HG03520 (cell line): Measurements from ENCODE around the gene DSC2.
"Not testable (repeated sequence)": the region's sequence is repeated elsewhere in the genome, so short reads cannot be mapped to it uniquely, and the experiment has no call there.

Experiments used
- ATAC-seq: cut with Tn5 transposase; IDR thresholded peaks from one replicate; pipeline ENCODE4 v1.9.1; 2021; ENCODE audit warnings: mild to moderate bottlenecking, moderate library complexity; ENCODE audit not compliant: unreplicated experiment

The DSC2 gene

DNA sequence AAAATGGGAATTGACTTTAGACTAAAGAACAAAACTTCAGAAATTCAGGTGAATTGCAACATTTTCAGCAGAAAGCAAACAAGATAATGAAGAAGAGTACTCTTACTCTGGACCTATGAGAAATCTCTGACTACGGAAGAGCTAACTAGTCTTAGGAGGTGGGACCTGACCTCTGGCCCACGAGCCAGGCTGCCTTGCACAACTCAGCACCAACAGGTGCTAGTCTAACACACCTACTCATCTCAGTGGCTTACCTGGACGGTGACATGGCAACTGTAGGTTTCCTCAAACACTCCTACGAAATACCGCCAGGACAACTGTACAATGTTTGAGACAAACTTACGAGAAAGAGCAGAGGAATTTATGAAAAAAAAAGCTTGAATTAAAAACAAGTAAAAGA is 56.6 kb downstream of the DSC2 start:
- no peak for ATAC-seq

DNA sequence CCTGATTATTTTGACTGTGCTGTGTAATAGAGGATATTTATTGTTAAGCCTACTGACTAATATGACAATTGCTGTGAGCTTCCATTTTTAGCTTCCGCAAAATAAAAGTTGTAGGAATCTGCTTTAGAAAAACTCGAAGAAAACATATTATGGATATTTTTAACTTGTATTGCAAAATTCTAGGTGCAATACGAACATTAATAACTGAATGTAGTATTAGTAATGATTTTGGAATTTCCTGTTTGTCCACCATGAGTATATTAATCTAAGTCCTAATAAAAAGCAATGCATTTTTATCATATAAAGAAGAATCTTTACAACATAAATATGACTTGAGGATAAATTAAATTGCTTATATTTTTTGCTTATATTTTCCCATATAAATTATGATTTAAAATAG is 57.3 kb downstream of the DSC2 start:
- ATAC-seq = no peak

GRCh38 chr18:31043709-31044108 is 58.5 kb downstream of the DSC2 start:
- ATAC-seq = no peak

DNA sequence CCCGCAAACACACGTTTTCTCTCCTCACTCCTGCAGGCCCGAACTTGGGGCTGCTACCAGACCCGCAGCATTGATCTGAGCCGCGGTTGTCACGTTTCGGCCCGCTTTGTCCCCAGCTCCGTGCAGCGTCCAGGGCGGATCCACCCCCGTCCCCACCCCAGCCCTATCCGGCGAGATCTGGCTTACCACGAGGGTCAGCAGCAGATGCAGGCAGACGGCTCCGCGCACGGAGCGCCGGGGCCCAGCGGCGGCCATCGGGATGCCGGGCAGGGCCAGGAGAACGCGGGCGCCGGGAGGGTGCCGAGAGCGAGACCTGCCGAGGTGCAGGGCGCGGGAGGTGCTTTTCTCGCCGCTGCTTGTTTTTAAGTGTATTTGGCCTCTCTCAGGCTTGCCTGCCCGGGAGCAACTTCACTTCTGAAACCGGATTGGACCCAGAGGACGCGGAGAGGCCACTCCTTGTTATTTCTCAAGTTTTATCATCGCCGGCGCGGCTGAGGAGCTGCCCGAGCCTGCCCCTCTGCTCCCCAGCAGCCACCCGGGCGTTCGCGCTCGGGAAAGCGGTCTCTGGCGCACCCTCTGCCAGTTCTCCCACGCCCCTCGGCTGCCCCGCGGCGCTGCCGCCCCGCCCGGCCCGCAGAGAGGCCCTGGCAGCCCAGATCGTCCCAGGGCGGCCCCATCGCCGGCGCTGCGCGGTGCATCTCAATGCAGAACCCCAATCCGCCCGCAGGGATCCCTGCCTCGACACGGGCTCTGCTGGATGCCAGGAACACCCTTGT is 59.6 kb downstream of the DSC2 start, which contains the start of gene DSC3:
Gene DSC3, minus strand, starts transcription at position 337 of the 776 bp plus-strand sequence. Its CDS starts 82 bp downstream, at position 255.
- no peak for ATAC-seq

DNA sequence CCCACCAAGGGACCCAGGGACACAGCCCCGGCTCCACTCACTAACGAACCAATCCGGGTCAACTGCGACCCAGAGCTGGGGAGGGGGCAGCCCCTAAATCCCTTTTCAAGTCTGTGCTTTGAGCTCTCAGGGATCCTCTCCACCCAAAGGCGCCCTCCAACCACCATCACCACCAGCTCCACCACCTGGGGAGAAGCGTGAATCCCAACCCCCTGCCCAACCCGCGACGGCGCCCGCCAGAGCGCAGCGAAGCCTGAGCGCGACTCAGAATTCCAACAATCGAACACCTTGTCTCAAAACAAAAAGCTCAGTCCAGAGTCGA is 60.2 kb downstream of the DSC2 start:
- no peak for ATAC-seq

- ATAC-seq = no peak
Observed at GRCh38 chr18:31041271-31042083, 60.7 kb downstream of the DSC2 start.

DNA sequence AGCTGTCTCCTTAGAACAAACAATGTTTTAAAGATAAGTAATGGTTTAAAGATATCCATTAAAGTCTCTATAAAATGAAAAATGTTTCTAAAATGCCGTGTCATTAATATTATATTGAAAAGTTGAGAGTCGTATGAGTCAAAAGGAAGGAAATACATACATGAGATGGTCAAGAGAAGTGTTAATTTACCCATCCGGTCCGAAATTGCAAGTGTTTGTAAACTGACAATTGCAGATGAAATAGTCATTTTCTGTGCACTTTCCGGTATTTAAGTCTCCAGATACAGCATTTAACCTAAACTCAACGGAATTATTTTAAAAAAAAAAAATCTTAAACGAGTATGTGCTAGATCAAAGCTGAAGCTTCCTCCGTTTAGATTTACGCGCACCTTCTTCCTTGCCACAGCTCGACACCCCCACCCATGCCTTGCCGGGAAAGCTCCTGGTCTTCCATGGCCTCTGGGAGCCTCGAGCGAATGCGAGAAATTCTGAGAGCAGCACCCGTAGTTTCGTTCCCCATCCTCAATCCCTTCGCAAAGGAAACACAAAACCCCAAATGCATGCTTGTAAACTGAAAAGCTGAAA is 61.4 kb downstream of the DSC2 start:
- ATAC-seq = no peak

GRCh38 chr18:31039426-31039825 is 62.8 kb downstream of the DSC2 start:
- no peak for ATAC-seq

GRCh38 chr18:31037686-31038085 is 64.5 kb downstream of the DSC2 start:
- not testable (repeated sequence) for ATAC-seq

GRCh38 chr18:31034541-31034940 is 67.7 kb downstream of the DSC2 start:
- no peak for ATAC-seq

DNA sequence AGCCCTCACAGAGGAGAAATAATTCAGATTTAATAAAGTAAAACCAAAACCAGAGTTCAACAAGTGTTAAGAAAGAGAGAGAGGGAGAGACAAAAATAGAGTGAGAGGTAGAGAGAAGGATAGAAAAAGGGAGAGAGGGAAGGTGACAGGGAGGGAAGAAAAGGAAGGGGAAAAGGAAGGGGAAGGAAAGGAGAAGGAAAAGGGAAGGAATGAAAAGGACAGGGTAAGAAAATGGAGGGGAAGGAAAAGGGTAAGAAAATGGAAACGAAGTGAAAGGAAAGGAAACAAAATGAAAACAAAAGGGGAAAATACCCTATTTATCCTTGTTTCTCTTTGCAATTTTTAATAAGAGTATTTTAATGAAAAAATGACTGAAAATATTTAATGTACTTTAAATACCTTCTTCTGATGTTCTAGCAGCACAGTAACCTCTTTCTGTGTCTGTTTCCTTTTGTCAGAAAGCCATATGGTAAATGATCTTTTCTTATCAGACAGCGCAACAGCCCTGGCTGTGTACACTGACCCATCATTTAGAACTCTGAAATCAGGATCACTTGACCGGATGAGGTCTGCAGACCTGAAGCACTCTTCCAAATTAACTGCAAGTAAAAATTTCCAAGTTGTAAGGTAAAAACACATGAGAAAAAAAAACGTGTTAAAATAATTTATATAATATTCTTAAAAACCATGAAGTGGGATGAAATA is 71.5 kb downstream of the DSC2 start:
- ATAC-seq = no peak

- no peak for ATAC-seq
Observed at GRCh38 chr18:31015715-31016434, 86.3 kb downstream of the DSC2 start.

- ATAC-seq = not testable (repeated sequence)
Observed at GRCh38 chr18:31011455-31011854, 90.8 kb downstream of the DSC2 start.

DNA sequence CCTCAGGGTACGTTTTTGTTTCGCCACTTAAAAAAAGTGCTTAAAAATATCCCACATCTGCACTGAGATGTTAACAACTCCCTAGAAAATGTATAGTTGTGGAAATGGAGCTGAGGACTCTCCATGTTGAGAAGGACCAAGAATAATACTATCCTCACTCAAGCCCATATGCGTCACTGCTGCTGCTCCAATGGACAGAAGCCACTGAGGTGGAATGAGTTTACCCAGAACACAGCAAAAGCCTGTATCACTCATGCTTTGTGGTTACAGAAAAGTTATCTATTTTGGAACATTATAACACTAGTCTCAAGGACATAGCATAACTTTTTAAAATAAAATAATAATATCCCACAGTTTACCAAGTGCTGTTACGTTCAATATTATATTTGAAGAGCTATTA is 91.6 kb downstream of the DSC2 start:
- no peak for ATAC-seq
